Suprapubic skin (tissue), 4 donors: ENCODE data around the gene USP38. TPM values are rescaled to one million over a fixed set of nuclear protein-coding genes. Genes with fewer than 3 reads are reported as not detected.

Source experiments
- DNase-seq, 2 donors: peaks; one replicate each; pipeline ENCODE4 v3.0.0-alpha.2; 2019; ENCODE audit warnings: low spot score in 2 of 2
- H3K27ac ChIP-seq: fragments of 200-600 bp; sonication (generic); one replicate; pipeline ENCODE4 v1.5.1; 2019
- H3K27me3 ChIP-seq: fragments of 200-600 bp; sonication (generic); one replicate; pipeline ENCODE4 v1.5.1; 2019
- H3K36me3 ChIP-seq: fragments of 200-600 bp; sonication (generic); one replicate; pipeline ENCODE4 v1.5.1; 2019
- H3K4me1 ChIP-seq: fragments of 200-600 bp; sonication (generic); one replicate; pipeline ENCODE4 v1.5.1; 2019
- H3K4me3 ChIP-seq: fragments of 200-600 bp; sonication (generic); one replicate; pipeline ENCODE4 v1.5.1; 2019; ENCODE audit warnings: mild to moderate bottlenecking
- H3K9me3 ChIP-seq: fragments of 200-600 bp; sonication (generic); one replicate; pipeline ENCODE4 v1.5.1; 2019
- CTCF ChIP-seq, 2 donors: fragments of 200-600 bp in 1 of 2; fragments of 450-650 bp in 1 of 2; sonication (generic) in 1 of 2; IDR thresholded peaks; one replicate each; pipeline ENCODE4 v1.5.1; 2016 to 2019; ENCODE audit warnings: antibody characterized with exemption in 2 of 2, mild to moderate bottlenecking in 1 of 2, moderate library complexity in 1 of 2
- EP300 ChIP-seq: sonication (generic); formaldehyde crosslinking; IDR thresholded peaks from one replicate; pipeline ENCODE4 v1.6.1; 2017; ENCODE audit warnings: antibody characterized with exemption
- POLR2A ChIP-seq, 2 donors: fragments of 450-650 bp; IDR thresholded peaks; one replicate each; pipeline ENCODE4 v1.6.1; 2017; ENCODE audit warnings: antibody characterized with exemption in 2 of 2, mild to moderate bottlenecking in 2 of 2, moderate library complexity in 2 of 2
- POLR2AphosphoS5 ChIP-seq, 3 donors: sonication (generic); formaldehyde crosslinking; IDR thresholded peaks; one replicate each; pipeline ENCODE4 v1.6.1; 2017; ENCODE audit warnings: antibody characterized with exemption in 3 of 3
- WGBS: methylation state at CpG from one replicate; pipeline ENCODE4 v1.1.5; 2018; 5-methylcytosine and 5-hydroxymethylcytosine counted together
- total RNA-seq, 4 donors: library from RNA; depleted of rRNA; stranded (reverse); fragments of >200 nt; gene quantifications; one replicate each; pipeline ENCODE4 v1.1.0, GENCODE V29; 2016

The USP38 gene
- total RNA-seq, 4 donors from 2014 or later, result 17.9 to 32.0 (median 23.8) TPM

- TF ChIP-seq CTCF (IDR thresholded peaks at IDR 0.05) (no peak), POLR2AphosphoS5 (IDR thresholded peaks at IDR 0.05) (no peak), EP300 (no peak), POLR2A (IDR thresholded peaks at IDR 0.05) (no peak)
- Histone ChIP-seq H3K9me3 (no peaks in the 10 kb centered on the region), H3K36me3 (no peaks in the 10 kb centered on the region), H3K27ac (no peak overlapping the region), H3K4me1 (no peaks in the 10 kb centered on the region), H3K4me3 (no peak overlapping the region), H3K27me3 (no peaks in the 10 kb centered on the region)
- DNase-seq, result no peak
- WGBS, result 66% methylated on average over 1 of the region's 1 CpG
Observed at GRCh38 chr4:143240939-143241679, 56.4 kb downstream of the USP38 start.

GRCh38 chr4:143241892-143242291 lies 57.2 kb downstream of the USP38 start:
- H3K27ac ChIP-seq, result no peak overlapping the region
- no peak for DNase-seq
- H3K9me3 ChIP-seq, result no peaks in the 10 kb centered on the region
- no peaks in the 10 kb centered on the region for H3K4me1 ChIP-seq
- H3K27me3 ChIP-seq, result no peaks in the 10 kb centered on the region
- TF ChIP-seq CTCF (IDR thresholded peaks at IDR 0.05), result no peak
- TF ChIP-seq POLR2AphosphoS5 (IDR thresholded peaks at IDR 0.05), result no peak
- TF ChIP-seq EP300, result no peak
- H3K4me3 ChIP-seq, result no peak overlapping the region
- no peaks in the 10 kb centered on the region for H3K36me3 ChIP-seq
- WGBS, result 100% methylated on average over 1 of the region's 1 CpG

- TF ChIP-seq POLR2A (IDR thresholded peaks at IDR 0.05) (no peak), POLR2AphosphoS5 (IDR thresholded peaks at IDR 0.05) (no peak), EP300 (no peak), CTCF (IDR thresholded peaks at IDR 0.05) (no peak)
- no peak for DNase-seq
- H3K36me3 ChIP-seq, result no peaks in the 10 kb centered on the region
- H3K27me3 ChIP-seq, result no peaks in the 10 kb centered on the region
- no peak overlapping the region for H3K27ac ChIP-seq
- no peaks in the 10 kb centered on the region for H3K9me3 ChIP-seq
- H3K4me1 ChIP-seq, result no peaks in the 10 kb centered on the region
- WGBS, result 98% methylated on average over 2 of the region's 2 CpGs
- H3K4me3 ChIP-seq, result no peak overlapping the region
Observed at GRCh38 chr4:143243041-143243440, 58.3 kb downstream of the USP38 start.

- WGBS, result 91% methylated on average over 4 of the region's 4 CpGs
- TF ChIP-seq POLR2AphosphoS5 (IDR thresholded peaks at IDR 0.05) (no peak), POLR2A (IDR thresholded peaks at IDR 0.05) (no peak), EP300 (no peak), CTCF (IDR thresholded peaks at IDR 0.05) (no peak)
- no peaks in the 10 kb centered on the region for H3K27me3 ChIP-seq
- DNase-seq, result no peak
- no peak overlapping the region for H3K27ac ChIP-seq
- no peaks in the 10 kb centered on the region for H3K36me3 ChIP-seq
- H3K4me1 ChIP-seq, result no peaks in the 10 kb centered on the region
- no peak overlapping the region for H3K4me3 ChIP-seq
- no peaks in the 10 kb centered on the region for H3K9me3 ChIP-seq
Observed at GRCh38 chr4:143246977-143247376, 62.3 kb downstream of the USP38 start.

GRCh38 chr4:143247866-143248265 lies 63.1 kb downstream of the USP38 start:
- H3K27me3 ChIP-seq, result no peaks in the 10 kb centered on the region
- DNase-seq, result no peak
- no peaks in the 10 kb centered on the region for H3K9me3 ChIP-seq
- H3K36me3 ChIP-seq, result no peaks in the 10 kb centered on the region
- WGBS, result 95% methylated on average over 2 of the region's 2 CpGs
- H3K27ac ChIP-seq, result no peak overlapping the region
- no peak overlapping the region for H3K4me3 ChIP-seq
- no peaks in the 10 kb centered on the region for H3K4me1 ChIP-seq
- TF ChIP-seq CTCF (IDR thresholded peaks at IDR 0.05), result no peak
